ENCODE results near the gene SSC4D. TPM values are rescaled to one million over a fixed set of nuclear protein-coding genes. Genes with fewer than 3 reads are reported as not detected.

The SSC4D gene
- total RNA-seq, 1 experiment from 2014 or later = 18.1 TPM

DNA sequence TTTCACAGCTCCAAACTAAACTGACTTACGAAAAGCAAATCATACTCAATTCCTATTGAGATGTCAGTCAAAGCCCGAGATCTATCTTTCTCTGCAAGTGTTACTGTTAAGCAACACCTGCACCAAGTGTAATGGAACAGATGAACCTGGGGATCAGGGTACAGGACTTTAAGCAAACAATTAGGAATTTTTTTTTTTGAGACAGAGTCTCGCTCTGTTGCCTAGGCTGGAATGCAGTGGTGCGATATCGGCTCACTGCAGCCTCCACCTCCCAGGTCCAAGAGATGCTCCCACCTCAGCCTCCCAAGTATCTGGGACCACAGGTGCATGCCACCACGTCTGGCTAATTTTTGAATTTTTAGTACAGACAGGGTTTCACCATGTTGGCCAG is 65.6 kb downstream of the SSC4D start (continued):
- no peak for TF ChIP-seq ZNF263 (CRISPR knock-in tag; IDR thresholded peaks at IDR 0.05; ENCODE audit: low read depth)
- TF ChIP-seq, protein P1, sequence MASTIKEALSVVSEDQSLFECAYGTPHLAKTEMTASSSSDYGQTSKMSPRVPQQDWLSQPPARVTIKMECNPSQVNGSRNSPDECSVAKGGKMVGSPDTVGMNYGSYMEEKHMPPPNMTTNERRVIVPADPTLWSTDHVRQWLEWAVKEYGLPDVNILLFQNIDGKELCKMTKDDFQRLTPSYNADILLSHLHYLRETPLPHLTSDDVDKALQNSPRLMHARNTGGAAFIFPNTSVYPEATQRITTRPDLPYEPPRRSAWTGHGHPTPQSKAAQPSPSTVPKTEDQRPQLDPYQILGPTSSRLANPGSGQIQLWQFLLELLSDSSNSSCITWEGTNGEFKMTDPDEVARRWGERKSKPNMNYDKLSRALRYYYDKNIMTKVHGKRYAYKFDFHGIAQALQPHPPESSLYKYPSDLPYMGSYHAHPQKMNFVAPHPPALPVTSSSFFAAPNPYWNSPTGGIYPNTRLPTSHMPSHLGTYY (CRISPR knock-in tag; IDR thresholded peaks at IDR 0.05) = no peak

DNA sequence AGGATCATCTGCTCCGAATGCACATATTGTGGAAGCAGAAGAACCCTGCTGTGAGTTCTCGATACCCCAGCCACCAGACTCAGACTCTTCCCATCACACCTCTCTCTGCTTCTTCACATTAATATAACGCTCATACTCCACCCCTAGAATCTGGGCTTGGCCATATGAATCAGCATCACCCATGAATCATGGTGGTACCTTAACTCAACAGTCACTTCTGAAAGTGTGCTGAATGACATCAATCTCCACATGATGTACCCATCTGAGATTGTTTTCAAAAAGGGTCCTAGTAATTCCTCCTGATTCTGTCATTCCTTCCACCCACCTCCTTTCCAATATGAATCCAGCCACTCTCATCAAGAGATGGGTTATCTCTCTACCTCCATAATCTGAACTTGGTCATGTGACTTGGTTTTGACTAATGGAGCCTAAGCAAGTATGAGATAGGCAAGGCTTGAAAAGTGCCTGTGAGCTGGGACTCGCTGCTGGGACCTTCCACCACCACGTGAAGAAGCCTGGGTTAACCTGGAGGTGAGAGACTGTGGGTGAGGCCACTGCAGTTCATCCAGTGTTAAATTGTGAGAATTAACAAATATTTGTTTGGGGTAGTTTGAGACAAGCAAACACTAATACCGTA is 66.1 kb downstream of the SSC4D start:
- Mint-ChIP-seq H3K36me3 (peaks cover 72% of the 10 kb centered on the region), H3K9me3 (no peaks in the 10 kb centered on the region), H3K4me1 (peaks cover 54% of the 10 kb centered on the region), H3K4me3 (no peak overlapping the region), H3K27ac (peak overlapping the region; percentile 91), H3K27me3 (ENCODE audit: low read depth) (no peaks in the 10 kb centered on the region)
- ChIA-PET CTCF (no interaction called here), POLR2A (no interaction called here)
- DNase-seq (ENCODE audit: low spot score) = no peak
- no peak for ATAC-seq
- no peak for TF ChIP-seq RORB (CRISPR knock-in tag; IDR thresholded peaks at IDR 0.05)
- TF ChIP-seq, protein P2, sequence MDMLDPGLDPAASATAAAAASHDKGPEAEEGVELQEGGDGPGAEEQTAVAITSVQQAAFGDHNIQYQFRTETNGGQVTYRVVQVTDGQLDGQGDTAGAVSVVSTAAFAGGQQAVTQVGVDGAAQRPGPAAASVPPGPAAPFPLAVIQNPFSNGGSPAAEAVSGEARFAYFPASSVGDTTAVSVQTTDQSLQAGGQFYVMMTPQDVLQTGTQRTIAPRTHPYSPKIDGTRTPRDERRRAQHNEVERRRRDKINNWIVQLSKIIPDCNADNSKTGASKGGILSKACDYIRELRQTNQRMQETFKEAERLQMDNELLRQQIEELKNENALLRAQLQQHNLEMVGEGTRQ (CRISPR knock-in tag; IDR thresholded peaks at IDR 0.05) = 0 out of 2 replicates have a peak, but pooled peaks have one; percentile 23

DNA sequence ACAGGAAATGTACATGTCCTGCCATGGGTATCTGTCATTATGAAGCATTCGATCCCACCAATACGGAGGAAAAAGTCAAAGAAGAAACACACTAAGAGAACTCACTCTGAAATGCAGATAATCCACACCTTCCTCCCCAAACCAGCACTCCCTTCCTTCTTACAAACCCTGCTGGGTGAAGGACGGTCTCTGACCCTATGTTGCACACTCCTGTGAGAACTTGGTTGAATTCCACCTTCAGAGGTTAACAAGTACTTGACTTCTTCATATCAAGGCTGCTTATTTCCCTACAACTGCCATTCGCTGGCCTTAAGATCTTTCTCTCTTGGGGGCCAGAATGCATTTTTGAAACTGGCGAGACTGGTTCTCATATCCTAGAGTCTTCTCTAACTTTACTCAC is 67.3 kb downstream of the SSC4D start:
- ChIA-PET CTCF (no interaction called here), POLR2A (no interaction called here)
- H3K9me3 Mint-ChIP-seq = no peaks in the 10 kb centered on the region
- H3K4me3 Mint-ChIP-seq = no peak overlapping the region
- H3K27me3 Mint-ChIP-seq (ENCODE audit: low read depth) = no peaks in the 10 kb centered on the region
- ATAC-seq (no peak), DNase-seq (ENCODE audit: low spot score) (no peak)
- TF ChIP-seq RORB (CRISPR knock-in tag; IDR thresholded peaks at IDR 0.05) (no peak), FOXP1 (CRISPR knock-in tag; IDR thresholded peaks at IDR 0.05; ENCODE audit: borderline replicate concordance) (no peak), ZNF263 (CRISPR knock-in tag; IDR thresholded peaks at IDR 0.05; ENCODE audit: low read depth) (no peak), TEAD1 (CRISPR knock-in tag; IDR thresholded peaks at IDR 0.05) (no peak), CREB1 (CRISPR knock-in tag; IDR thresholded peaks at IDR 0.05) (no peak), MYBL2 (CRISPR knock-in tag; IDR thresholded peaks at IDR 0.05) (no peak), GTF2I (CRISPR knock-in tag; conservative IDR thresholded peaks at IDR 0.05) (no peak), GRHL2 (CRISPR knock-in tag; IDR thresholded peaks at IDR 0.05; ENCODE audit: insufficient replicate concordance, severe bottlenecking) (no peak), HMGA2 (CRISPR knock-in tag; IDR thresholded peaks at IDR 0.05) (no peak), TEAD4 (CRISPR knock-in tag; IDR thresholded peaks at IDR 0.05) (no peak), SP1 (CRISPR knock-in tag; conservative IDR thresholded peaks at IDR 0.05) (no peak)
- TF ChIP-seq, protein P3, sequence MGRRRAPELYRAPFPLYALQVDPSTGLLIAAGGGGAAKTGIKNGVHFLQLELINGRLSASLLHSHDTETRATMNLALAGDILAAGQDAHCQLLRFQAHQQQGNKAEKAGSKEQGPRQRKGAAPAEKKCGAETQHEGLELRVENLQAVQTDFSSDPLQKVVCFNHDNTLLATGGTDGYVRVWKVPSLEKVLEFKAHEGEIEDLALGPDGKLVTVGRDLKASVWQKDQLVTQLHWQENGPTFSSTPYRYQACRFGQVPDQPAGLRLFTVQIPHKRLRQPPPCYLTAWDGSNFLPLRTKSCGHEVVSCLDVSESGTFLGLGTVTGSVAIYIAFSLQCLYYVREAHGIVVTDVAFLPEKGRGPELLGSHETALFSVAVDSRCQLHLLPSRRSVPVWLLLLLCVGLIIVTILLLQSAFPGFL (CRISPR knock-in tag; IDR thresholded peaks at IDR 0.05; ENCODE audit: borderline replicate concordance) = no peak
- TF ChIP-seq, protein P4, sequence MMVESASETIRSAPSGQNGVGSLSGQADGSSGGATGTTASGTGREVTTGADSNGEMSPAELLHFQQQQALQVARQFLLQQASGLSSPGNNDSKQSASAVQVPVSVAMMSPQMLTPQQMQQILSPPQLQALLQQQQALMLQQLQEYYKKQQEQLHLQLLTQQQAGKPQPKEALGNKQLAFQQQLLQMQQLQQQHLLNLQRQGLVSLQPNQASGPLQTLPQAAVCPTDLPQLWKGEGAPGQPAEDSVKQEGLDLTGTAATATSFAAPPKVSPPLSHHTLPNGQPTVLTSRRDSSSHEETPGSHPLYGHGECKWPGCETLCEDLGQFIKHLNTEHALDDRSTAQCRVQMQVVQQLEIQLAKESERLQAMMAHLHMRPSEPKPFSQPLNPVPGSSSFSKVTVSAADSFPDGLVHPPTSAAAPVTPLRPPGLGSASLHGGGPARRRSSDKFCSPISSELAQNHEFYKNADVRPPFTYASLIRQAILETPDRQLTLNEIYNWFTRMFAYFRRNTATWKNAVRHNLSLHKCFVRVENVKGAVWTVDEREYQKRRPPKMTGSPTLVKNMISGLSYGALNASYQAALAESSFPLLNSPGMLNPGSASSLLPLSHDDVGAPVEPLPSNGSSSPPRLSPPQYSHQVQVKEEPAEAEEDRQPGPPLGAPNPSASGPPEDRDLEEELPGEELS (CRISPR knock-in tag; IDR thresholded peaks at IDR 0.05) = no peak
- TF ChIP-seq, protein P5, sequence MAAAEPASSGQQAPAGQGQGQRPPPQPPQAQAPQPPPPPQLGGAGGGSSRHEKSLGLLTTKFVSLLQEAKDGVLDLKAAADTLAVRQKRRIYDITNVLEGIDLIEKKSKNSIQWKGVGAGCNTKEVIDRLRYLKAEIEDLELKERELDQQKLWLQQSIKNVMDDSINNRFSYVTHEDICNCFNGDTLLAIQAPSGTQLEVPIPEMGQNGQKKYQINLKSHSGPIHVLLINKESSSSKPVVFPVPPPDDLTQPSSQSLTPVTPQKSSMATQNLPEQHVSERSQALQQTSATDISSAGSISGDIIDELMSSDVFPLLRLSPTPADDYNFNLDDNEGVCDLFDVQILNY (CRISPR knock-in tag; IDR thresholded peaks at IDR 0.05) = no peak
- TF ChIP-seq, protein P6, sequence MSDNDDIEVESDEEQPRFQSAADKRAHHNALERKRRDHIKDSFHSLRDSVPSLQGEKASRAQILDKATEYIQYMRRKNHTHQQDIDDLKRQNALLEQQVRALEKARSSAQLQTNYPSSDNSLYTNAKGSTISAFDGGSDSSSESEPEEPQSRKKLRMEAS (CRISPR knock-in tag; IDR thresholded peaks at IDR 0.05) = no peak
- TF ChIP-seq, protein P7, sequence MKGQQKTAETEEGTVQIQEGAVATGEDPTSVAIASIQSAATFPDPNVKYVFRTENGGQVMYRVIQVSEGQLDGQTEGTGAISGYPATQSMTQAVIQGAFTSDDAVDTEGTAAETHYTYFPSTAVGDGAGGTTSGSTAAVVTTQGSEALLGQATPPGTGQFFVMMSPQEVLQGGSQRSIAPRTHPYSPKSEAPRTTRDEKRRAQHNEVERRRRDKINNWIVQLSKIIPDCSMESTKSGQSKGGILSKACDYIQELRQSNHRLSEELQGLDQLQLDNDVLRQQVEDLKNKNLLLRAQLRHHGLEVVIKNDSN (CRISPR knock-in tag; IDR thresholded peaks at IDR 0.05) = no peak
- TF ChIP-seq, protein P8, sequence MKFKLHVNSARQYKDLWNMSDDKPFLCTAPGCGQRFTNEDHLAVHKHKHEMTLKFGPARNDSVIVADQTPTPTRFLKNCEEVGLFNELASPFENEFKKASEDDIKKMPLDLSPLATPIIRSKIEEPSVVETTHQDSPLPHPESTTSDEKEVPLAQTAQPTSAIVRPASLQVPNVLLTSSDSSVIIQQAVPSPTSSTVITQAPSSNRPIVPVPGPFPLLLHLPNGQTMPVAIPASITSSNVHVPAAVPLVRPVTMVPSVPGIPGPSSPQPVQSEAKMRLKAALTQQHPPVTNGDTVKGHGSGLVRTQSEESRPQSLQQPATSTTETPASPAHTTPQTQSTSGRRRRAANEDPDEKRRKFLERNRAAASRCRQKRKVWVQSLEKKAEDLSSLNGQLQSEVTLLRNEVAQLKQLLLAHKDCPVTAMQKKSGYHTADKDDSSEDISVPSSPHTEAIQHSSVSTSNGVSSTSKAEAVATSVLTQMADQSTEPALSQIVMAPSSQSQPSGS (CRISPR knock-in tag; IDR thresholded peaks at IDR 0.05; ENCODE audit: borderline replicate concordance, low read depth) = no peak
- TF ChIP-seq, protein P9, sequence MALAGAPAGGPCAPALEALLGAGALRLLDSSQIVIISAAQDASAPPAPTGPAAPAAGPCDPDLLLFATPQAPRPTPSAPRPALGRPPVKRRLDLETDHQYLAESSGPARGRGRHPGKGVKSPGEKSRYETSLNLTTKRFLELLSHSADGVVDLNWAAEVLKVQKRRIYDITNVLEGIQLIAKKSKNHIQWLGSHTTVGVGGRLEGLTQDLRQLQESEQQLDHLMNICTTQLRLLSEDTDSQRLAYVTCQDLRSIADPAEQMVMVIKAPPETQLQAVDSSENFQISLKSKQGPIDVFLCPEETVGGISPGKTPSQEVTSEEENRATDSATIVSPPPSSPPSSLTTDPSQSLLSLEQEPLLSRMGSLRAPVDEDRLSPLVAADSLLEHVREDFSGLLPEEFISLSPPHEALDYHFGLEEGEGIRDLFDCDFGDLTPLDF (CRISPR knock-in tag; IDR thresholded peaks at IDR 0.05) = no peak
- TF ChIP-seq, protein P10, sequence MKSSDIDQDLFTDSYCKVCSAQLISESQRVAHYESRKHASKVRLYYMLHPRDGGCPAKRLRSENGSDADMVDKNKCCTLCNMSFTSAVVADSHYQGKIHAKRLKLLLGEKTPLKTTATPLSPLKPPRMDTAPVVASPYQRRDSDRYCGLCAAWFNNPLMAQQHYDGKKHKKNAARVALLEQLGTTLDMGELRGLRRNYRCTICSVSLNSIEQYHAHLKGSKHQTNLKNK (CRISPR knock-in tag; IDR thresholded peaks at IDR 0.05) = no peak
- H3K27ac Mint-ChIP-seq = peak overlapping the region; percentile 47
- H3K4me1 Mint-ChIP-seq = peaks cover 59% of the 10 kb centered on the region
- peaks cover 71% of the 10 kb centered on the region for H3K36me3 Mint-ChIP-seq

Measured in WTC11 (cell line).